ENCODE results near the gene TSGA10IP.

Gene TSGA10IP

GRCh38 chr11:65918211-65919140, 26.8 kb upstream of the TSGA10IP start, which contains the start of gene C11orf68:
Gene C11orf68 (minus strand): TSS chr11:65919062. CDS start chr11:65919031, 31 bp downstream.
- DNase-seq, result no peak

DNA sequence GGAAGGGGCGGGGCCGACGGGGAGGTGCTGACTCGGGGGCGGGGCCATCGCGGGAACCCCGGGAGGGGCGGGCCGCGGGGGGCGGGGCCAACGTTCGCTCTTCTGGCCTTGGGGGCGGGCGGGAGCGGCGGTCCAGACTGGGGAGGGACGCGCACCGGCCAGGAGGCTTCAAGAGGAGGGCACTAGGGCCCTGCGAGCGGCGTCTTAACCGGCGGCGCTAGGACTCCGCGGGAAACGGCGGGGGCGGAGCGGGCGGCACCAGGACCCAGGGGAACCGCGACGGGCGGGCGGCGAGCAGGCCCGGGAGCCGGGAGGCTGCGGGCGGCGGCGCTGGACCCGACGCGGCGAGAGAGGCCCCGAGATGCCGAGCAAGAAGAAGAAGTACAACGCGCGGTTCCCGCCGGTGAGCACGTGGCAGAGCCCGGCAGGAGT, 26.1 kb upstream of the TSGA10IP start, which contains the start of gene DRAP1:
Gene DRAP1 (plus strand): TSS at position 286 of the 432 bp plus-strand sequence. CDS start 76 bp downstream, at position 362.
- DNase-seq, result peak; percentile 96

GRCh38 chr11:65919573-65920371, 25.5 kb upstream of the TSGA10IP start:
- no peak for DNase-seq

DNA sequence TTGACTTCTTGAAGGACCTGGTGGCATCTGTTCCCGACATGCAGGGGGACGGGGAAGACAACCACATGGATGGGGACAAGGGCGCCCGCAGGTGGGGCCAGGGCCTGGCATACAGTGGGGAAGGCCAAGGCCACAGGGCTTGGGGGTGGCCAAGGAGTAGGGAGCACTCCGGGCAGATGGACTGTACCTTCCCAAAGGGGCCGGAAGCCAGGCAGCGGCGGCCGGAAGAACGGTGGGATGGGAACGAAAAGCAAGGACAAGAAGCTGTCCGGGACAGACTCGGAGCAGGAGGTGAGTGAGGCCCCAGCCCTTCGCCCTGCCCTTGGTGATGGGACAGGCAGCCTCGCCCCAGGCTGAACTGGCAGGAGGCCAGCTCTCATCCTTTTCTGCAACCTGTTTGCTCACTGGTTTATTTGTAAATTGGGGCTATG, 24.9 kb upstream of the TSGA10IP start:
- no peak for DNase-seq

- no peak for DNase-seq
Measured at GRCh38 chr11:65921033-65921555, 24.2 kb upstream of the TSGA10IP start.

DNA sequence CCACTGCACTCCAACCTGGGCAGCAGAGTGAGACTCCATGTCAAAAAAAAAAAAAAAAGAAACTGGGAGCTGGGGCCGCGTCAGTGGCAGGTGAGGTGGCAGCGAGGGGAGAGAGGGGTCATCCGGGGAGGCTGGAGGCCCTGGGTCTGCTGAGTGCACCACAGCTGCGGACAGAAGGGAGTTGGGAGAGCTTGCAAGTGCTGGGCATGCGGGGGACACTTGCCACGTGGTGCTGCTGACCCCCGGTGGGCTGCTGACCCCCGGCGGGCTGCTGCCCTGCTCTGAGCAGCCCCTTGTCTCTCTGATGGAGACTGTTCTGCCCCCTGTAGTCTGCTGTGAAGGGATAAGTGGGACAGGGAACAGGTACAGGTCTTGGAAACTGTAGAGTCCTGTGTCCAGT, 23.4 kb upstream of the TSGA10IP start:
- DNase-seq, result no peak

GRCh38 chr11:65922565-65922964, 22.7 kb upstream of the TSGA10IP start:
- no peak for DNase-seq

DNA sequence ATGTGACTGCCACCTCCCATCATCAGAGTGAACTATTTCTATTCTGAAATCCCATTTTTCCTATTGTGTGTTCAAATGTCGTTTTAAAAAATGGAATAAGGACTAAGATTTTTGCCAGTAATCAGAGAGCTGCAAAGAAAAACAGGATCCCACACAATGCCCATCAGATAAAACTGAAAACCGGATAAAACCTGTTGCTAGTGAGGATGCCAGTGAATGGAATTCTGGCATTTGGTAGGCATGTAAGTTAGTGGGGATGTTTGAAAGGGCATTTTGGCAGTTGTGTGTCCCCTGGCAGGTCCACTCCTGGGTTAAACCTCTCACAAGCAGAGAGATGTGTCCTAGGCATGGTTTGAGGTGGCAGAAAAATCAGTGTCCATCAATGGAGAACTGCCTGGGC, 19.9 kb upstream of the TSGA10IP start:
- DNase-seq, result no peak

- DNase-seq, result no peak
Measured at GRCh38 chr11:65927904-65928397, 17.3 kb upstream of the TSGA10IP start.

- no peak for DNase-seq
Measured at GRCh38 chr11:65928667-65929066, 16.6 kb upstream of the TSGA10IP start.

- DNase-seq, result no peak
Measured at GRCh38 chr11:65931773-65932557, 13.3 kb upstream of the TSGA10IP start.

DNA sequence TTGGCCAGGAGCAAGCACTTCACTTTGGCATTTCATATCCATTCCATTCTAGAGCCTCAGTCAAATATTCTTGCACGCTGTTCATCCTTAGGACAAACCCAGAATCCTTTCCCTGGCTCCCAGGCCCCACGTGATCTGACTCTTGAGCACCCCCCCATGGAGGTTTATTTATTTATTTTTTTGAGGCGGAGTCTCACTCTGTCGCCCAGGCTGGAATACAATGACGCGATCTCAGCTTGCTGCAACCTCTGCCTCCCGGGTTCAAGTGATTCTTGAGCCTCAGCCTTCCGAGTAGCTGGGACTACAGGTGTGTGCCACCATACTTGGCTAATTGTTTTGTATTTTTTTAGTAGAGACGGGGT, 12.7 kb upstream of the TSGA10IP start:
- no peak for DNase-seq

DNA sequence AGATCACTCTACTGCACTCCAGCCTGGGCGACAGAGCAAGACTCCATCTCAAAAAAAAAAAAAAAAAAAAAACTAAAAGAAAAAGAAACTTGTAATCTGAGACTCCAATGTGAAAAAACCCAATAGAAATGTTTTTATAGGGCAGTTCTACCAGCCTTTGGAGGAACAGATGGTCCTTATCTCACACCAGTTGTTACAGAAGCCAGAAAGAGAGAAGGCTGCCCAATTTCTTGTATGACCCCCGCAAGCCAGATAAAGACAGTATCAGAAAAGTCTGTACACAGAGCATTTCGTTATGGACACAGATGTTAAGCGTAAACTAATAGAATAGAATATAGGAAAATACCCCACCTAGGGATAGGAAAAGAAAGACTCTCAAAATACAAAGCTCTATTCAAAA, 11.3 kb upstream of the TSGA10IP start:
- DNase-seq, result no peak

DNA sequence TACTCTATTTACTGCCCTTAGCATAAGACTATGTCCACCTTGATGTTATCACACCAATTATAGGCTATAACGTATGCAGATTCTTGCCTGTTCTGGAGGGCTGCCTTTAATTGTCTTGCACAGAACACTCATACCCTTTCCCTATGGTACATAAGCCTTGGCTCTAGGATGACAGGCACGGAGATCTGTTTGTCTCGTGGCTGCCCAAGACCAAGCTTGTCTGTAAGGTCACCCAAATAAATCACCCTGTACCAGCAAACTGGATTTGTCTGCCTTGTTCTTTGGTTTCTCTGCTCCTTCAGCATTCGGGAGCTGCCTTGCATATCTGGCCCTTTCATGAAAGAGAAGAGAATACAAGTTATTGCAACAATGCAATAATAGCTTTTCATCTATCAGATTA, 7.5 kb upstream of the TSGA10IP start:
- no peak for DNase-seq

DNA sequence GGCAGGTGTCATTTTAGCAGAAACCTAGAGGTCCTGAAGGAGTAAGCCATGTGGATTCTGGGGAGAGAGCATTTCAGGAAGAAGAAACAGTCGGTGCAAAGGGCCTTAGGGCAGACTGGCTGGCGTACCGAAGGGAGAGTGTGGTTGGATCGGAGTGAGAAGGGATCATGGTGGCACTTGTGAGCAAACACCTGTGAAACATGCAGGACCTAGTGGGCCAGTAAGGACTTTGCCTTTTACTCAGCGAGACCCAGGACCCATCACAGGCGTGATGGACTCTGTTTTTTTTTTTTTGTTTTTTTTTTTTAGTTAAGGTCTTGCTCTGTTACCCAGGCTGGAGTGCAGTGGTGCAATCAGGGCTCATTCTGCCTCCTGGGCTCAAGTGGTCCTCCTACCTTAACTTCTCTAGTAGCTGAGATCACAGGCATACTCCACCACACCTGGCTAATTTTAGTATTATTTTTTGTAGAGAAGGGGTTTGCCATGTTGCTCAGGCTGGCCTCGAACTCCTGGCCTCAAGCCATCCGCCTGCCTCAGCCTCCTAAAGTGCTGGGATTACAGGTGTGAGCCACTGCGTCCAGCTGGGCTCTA, 3.5 kb upstream of the TSGA10IP start:
- DNase-seq, result no peak

- no peak for DNase-seq
Measured at GRCh38 chr11:65942531-65942930, 2.7 kb upstream of the TSGA10IP start.

- no peak for DNase-seq
Measured at GRCh38 chr11:65944191-65944590, 1.1 kb upstream of the TSGA10IP start.

- DNase-seq, result no peak
Measured at GRCh38 chr11:65944767-65945166, 513 bp upstream of the TSGA10IP start.

DNA sequence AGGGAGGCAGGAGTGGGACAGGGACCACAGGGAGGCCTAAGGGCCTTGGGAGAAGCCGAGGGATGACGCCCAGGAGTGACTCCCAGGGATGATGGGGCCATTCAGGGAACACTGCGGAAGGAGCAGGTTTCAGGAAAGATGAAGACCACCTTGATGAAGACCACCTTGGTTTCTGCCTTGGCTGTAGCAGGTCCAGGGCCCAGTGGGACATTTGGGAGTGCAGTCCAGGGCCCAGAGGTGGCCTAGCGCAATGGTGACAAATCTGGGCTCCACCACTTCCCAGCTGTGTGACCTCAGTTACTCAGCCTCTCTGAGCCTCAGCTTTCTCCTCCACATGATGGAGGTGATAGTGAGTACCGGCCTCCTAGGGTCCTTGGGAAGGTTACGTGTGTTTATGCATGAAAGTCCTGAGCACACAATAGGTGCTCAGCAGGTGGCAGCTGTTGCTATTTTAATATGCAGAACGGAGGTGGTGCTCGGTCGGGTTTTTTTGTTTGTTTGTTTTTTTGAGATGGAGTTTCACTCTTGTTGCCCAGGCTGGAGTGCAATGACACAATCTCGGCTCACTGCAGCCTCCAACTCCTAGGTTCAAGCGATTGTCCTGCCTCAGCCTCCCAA, 770 bp downstream of the TSGA10IP start:
- no peak for DNase-seq

- DNase-seq, result no peak
Measured at GRCh38 chr11:65946655-65947054, 1.4 kb downstream of the TSGA10IP start.

GRCh38 chr11:65947133-65947532, 1.9 kb downstream of the TSGA10IP start:
- DNase-seq, result no peak
